Fibroblast of skin of left biceps (primary cell): Measurements from ENCODE around the gene RPS8.
A peak's percentile ranks its signal among the peaks of the same experiment; 100 is the strongest.
"Not testable (repeated sequence)": the region's sequence is repeated elsewhere in the genome, so short reads cannot be mapped to it uniquely, and the experiment has no call there.

Experiments used
- DNase-seq, 2 experiments: peaks; one replicate each; pipeline ENCODE4 v3.0.0-alpha.2; 2013; ENCODE audit warnings: low read depth in 2 of 2

The RPS8 gene

GRCh38 chr1:44780583-44781121 lies 5.3 kb downstream of the RPS8 start:
- DNase-seq: no peak

- no peak for DNase-seq
These were observed 8.4 kb downstream of the RPS8 start for GRCh38 chr1:44783697-44784093.

- no peak for DNase-seq
These were observed 9.0 kb downstream of the RPS8 start for GRCh38 chr1:44784094-44785028.

GRCh38 chr1:44785029-44785380 lies 9.7 kb downstream of the RPS8 start:
- no peak for DNase-seq

GRCh38 chr1:44785501-44786137 lies 10.3 kb downstream of the RPS8 start:
- no peak for DNase-seq

GRCh38 chr1:44786138-44786840 lies 10.9 kb downstream of the RPS8 start:
- no peak for DNase-seq

- no peak for DNase-seq
These were observed 11.6 kb downstream of the RPS8 start for GRCh38 chr1:44786841-44787426.

- no peak for DNase-seq
These were observed 12.2 kb downstream of the RPS8 start for GRCh38 chr1:44787506-44787905.

- no peak for DNase-seq
These were observed 12.9 kb downstream of the RPS8 start, which contains the start of gene BEST4 for GRCh38 chr1:44788120-44788860. Gene BEST4, minus strand, starts transcription at chr1:44788170. Its CDS starts 465 bp downstream, at chr1:44787705.

- DNase-seq: no peak
These were observed 15.8 kb downstream of the RPS8 start for GRCh38 chr1:44790968-44791801.

- no peak for DNase-seq
These were observed 17.6 kb downstream of the RPS8 start for GRCh38 chr1:44792736-44793502.

GRCh38 chr1:44797886-44798285 lies 22.5 kb downstream of the RPS8 start:
- not testable (repeated sequence) for DNase-seq

GRCh38 chr1:44798481-44799365 lies 23.4 kb downstream of the RPS8 start:
- no peak for DNase-seq

- peak; percentile 93 to 94 for DNase-seq
These were observed 24.6 kb downstream of the RPS8 start, which contains the start of gene PLK3 for GRCh38 chr1:44799770-44800584. Gene PLK3, plus strand, starts transcription at chr1:44800377. Its CDS starts 87 bp downstream, at chr1:44800464.

GRCh38 chr1:44801491-44802305 lies 26.4 kb downstream of the RPS8 start:
- no peak for DNase-seq

- DNase-seq: no peak
These were observed 27.1 kb downstream of the RPS8 start for GRCh38 chr1:44802306-44803061.
